Right atrium auricular region (tissue), 2 donors: Measurements from ENCODE around the gene CHPF. TPM values are rescaled to one million over a fixed set of nuclear protein-coding genes. Genes with fewer than 3 reads are reported as not detected.

Source experiments
- DNase-seq: peaks from one replicate; pipeline ENCODE4 v3.0.0-alpha.2; 2019; ENCODE audit warnings: low spot score
- H3K27ac ChIP-seq, 2 donors: fragments of 200-600 bp; sonication (generic); 1 replicate in 1 of 2; 2 replicates in 1 of 2; pipeline ENCODE4 v1.5.1; 2016 to 2019
- H3K27me3 ChIP-seq, 2 donors: fragments of 200-600 bp; sonication (generic); one replicate each; pipeline versions ENCODE4 v1.5.1 to v1.6.0; 2017 to 2019
- H3K36me3 ChIP-seq: fragments of 200-600 bp; sonication (generic); one replicate; pipeline ENCODE4 v1.5.1; 2016
- H3K4me1 ChIP-seq, 2 donors: fragments of 200-600 bp; sonication (generic); one replicate each; pipeline versions ENCODE4 v1.5.1 to v1.6.0; 2017 to 2019
- H3K4me3 ChIP-seq, 2 donors: fragments of 200-600 bp; sonication (generic); 1 replicate in 1 of 2; 2 replicates in 1 of 2; pipeline ENCODE4 v1.5.1; 2017 to 2019; ENCODE audit warnings: mild to moderate bottlenecking in 1 of 2, moderate library complexity in 1 of 2
- H3K9me3 ChIP-seq, 2 donors: fragments of 200-600 bp; sonication (generic); one replicate each; pipeline ENCODE4 v1.5.1; 2019
- CTCF ChIP-seq, 2 donors: fragments of 200-600 bp; sonication (generic); IDR thresholded peaks; one replicate each; pipeline ENCODE4 v1.5.1; 2019; ENCODE audit warnings: antibody characterized with exemption in 2 of 2
- total RNA-seq, 2 donors: library from RNA; depleted of rRNA; stranded (reverse); fragments of >200 nt; gene quantifications; one replicate each; pipeline ENCODE4 v1.1.0, GENCODE V29; 2016

CHPF gene
- total RNA-seq, 2 donors from 2014 or later, result 206 to 228 TPM

- no peak overlapping the region for H3K4me3 ChIP-seq
- DNase-seq, result no peak
- H3K27me3 ChIP-seq, result no peaks in the 10 kb centered on the region
- TF ChIP-seq CTCF (IDR thresholded peaks at IDR 0.05), result no peak
- no peaks in the 10 kb centered on the region for H3K9me3 ChIP-seq
- H3K27ac ChIP-seq, result no peak overlapping the region
- peaks cover 8% of the 10 kb centered on the region for H3K36me3 ChIP-seq
- H3K4me1 ChIP-seq, result peaks cover 0 to 29% of the 10 kb centered on the region in 2 donors
These were observed 1.8 kb upstream of the CHPF start for GRCh38 chr2:219545295-219545942.

- no peak for DNase-seq
- peaks cover 17% of the 10 kb centered on the region for H3K36me3 ChIP-seq
- peak overlapping the region; percentile 94 for H3K27ac ChIP-seq
- H3K27me3 ChIP-seq, result no peaks in the 10 kb centered on the region
- peaks cover 0 to 30% of the 10 kb centered on the region in 2 donors for H3K4me1 ChIP-seq
- no peak for TF ChIP-seq CTCF (IDR thresholded peaks at IDR 0.05)
- no peaks in the 10 kb centered on the region for H3K9me3 ChIP-seq
- peak overlapping the region in 1 of 2 donors; percentile 77 for H3K4me3 ChIP-seq
These were observed 958 bp upstream of the CHPF start for GRCh38 chr2:219544567-219544966.

GRCh38 chr2:219542931-219543595, 546 bp downstream of the CHPF start:
- Histone ChIP-seq H3K4me1 (peaks cover 0 to 45% of the 10 kb centered on the region in 2 donors), H3K36me3 (peaks cover 30% of the 10 kb centered on the region), H3K4me3 (peak overlapping the region; percentile 52 to 77), H3K27ac (peak overlapping the region; percentile 94), H3K27me3 (no peaks in the 10 kb centered on the region), H3K9me3 (no peaks in the 10 kb centered on the region)
- no peak for DNase-seq
- TF ChIP-seq CTCF (IDR thresholded peaks at IDR 0.05), result no peak

GRCh38 chr2:219541611-219542180, 1.9 kb downstream of the CHPF start:
- DNase-seq, result peak; percentile 77
- Histone ChIP-seq H3K36me3 (peaks cover 30% of the 10 kb centered on the region), H3K4me1 (peaks cover 0 to 52% of the 10 kb centered on the region in 2 donors), H3K27me3 (no peaks in the 10 kb centered on the region), H3K9me3 (no peaks in the 10 kb centered on the region), H3K4me3 (peak overlapping the region in 1 of 2 donors; percentile 77), H3K27ac (peak overlapping the region; percentile 94)
- TF ChIP-seq CTCF (IDR thresholded peaks at IDR 0.05), result peak; percentile 87 to 92

GRCh38 chr2:219540784-219541504, 2.7 kb downstream of the CHPF start:
- Histone ChIP-seq H3K9me3 (no peaks in the 10 kb centered on the region), H3K27ac (peak overlapping the region in 1 of 2 donors; percentile 94), H3K27me3 (no peaks in the 10 kb centered on the region), H3K4me3 (no peak overlapping the region), H3K36me3 (peaks cover 30% of the 10 kb centered on the region), H3K4me1 (peaks cover 0 to 52% of the 10 kb centered on the region in 2 donors)
- TF ChIP-seq CTCF (IDR thresholded peaks at IDR 0.05), result no peak
- no peak for DNase-seq
